Measurements from ENCODE around the gene MADCAM1. TPM values are rescaled to one million over a fixed set of nuclear protein-coding genes. Genes with fewer than 3 reads are reported as not detected.
A peak's percentile ranks its signal among the peaks of the same experiment; 100 is the strongest.
"Not testable (repeated sequence)": the region's sequence is repeated elsewhere in the genome, so short reads cannot be mapped to it uniquely, and the experiment has no call there.

MADCAM1 gene
- total RNA-seq, 4 donors from 2014 or later = 0.21 TPM; not detected in 3

- Histone ChIP-seq H3K4me3 (peak overlapping the region in 1 of 4 donors; percentile 36), H3K4me1 (peaks cover 0 to 9% (median 2%) of the 10 kb centered on the region in 4 donors), H3K27me3 (peaks cover 0 to 8% of the 10 kb centered on the region in 2 donors), H3K9me3 (peaks cover 0 to 11% (median 0%) of the 10 kb centered on the region in 4 donors), H3K27ac (peak overlapping the region in 2 of 4 donors; percentile 34 to 66), H3K36me3 (no peaks in the 10 kb centered on the region)
- no peak for TF ChIP-seq POLR2A (IDR thresholded peaks at IDR 0.05)
- peak in 1 of 2 donors; percentile 15 for TF ChIP-seq EP300 (IDR thresholded peaks at IDR 0.05)
- peak; percentile 19 to 47 (median 34) for TF ChIP-seq CTCF (IDR thresholded peaks at IDR 0.05)
- peak; percentile 62 to 86 for DNase-seq (ENCODE audit: low spot score in 2 of 2)
- 28 to 32% methylated on average over 36 of the region's 36 CpGs for WGBS, 2 donors
These were observed 16.1 kb upstream of the MADCAM1 start for GRCh38 chr19:480016-480855.

GRCh38 chr19:481100-481499 lies 15.2 kb upstream of the MADCAM1 start:
- H3K27ac ChIP-seq; H3K36me3 ChIP-seq; H3K4me3 ChIP-seq; H3K27me3 ChIP-seq; DNase-seq (ENCODE audit: low spot score in 2 of 2): not testable (repeated sequence)
- Histone ChIP-seq H3K4me1 (peaks cover 0 to 13% (median 6%) of the 10 kb centered on the region in 4 donors), H3K9me3 (peaks cover 0 to 11% (median 0%) of the 10 kb centered on the region in 4 donors)
- WGBS, 2 donors = 90 to 92% methylated on average over 3 of the region's 3 CpGs

GRCh38 chr19:482186-483041 lies 13.9 kb upstream of the MADCAM1 start:
- 62 to 64% methylated on average over 19 to 20 of the region's 20 CpGs for WGBS, 2 donors
- TF ChIP-seq CTCF (IDR thresholded peaks at IDR 0.05) (no peak), EP300 (IDR thresholded peaks at IDR 0.05) (no peak), POLR2A (IDR thresholded peaks at IDR 0.05) (no peak)

GRCh38 chr19:483332-484072 lies 12.8 kb upstream of the MADCAM1 start:
- WGBS, 2 donors = 49 to 68% methylated on average over 16 to 21 of the region's 21 CpGs
- no peak overlapping the region for H3K27ac ChIP-seq

More at GRCh38 chr19:482186-483041, 13.9 kb upstream of the MADCAM1 start:
- no peak for DNase-seq (ENCODE audit: low spot score in 2 of 2)
- H3K27me3 ChIP-seq = peaks cover 0 to 9% of the 10 kb centered on the region in 2 donors
- peaks cover 0 to 11% (median 0%) of the 10 kb centered on the region in 4 donors for H3K9me3 ChIP-seq
- H3K4me3 ChIP-seq = no peak overlapping the region
- H3K36me3 ChIP-seq = no peaks in the 10 kb centered on the region
- no peak overlapping the region for H3K27ac ChIP-seq
- peaks cover 0 to 18% (median 8%) of the 10 kb centered on the region in 4 donors for H3K4me1 ChIP-seq

More at GRCh38 chr19:483332-484072, 12.8 kb upstream of the MADCAM1 start:
- H3K4me1 ChIP-seq = peaks cover 0 to 26% (median 8%) of the 10 kb centered on the region in 4 donors
- no peak for DNase-seq (ENCODE audit: low spot score in 2 of 2)
- peaks cover 0 to 9% of the 10 kb centered on the region in 2 donors for H3K27me3 ChIP-seq
- H3K9me3 ChIP-seq = peaks cover 0 to 11% (median 0%) of the 10 kb centered on the region in 4 donors
- TF ChIP-seq CTCF (IDR thresholded peaks at IDR 0.05) (no peak), POLR2A (IDR thresholded peaks at IDR 0.05) (no peak), EP300 (IDR thresholded peaks at IDR 0.05) (no peak)
- no peaks in the 10 kb centered on the region for H3K36me3 ChIP-seq
- no peak overlapping the region for H3K4me3 ChIP-seq

Measured in tibial nerve (tissue), 4 donors.